Uterus (tissue), 2 donors: Measurements from ENCODE around the gene ARMC8.

Source experiments
- CTCF ChIP-seq, 4 experiments: fragments of 200-600 bp in 2 of 4; fragments of 450-650 bp in 2 of 4; sonication (generic) in 2 of 4; IDR thresholded peaks; one replicate each; pipeline ENCODE4 v1.5.1; 2016 to 2019; ENCODE audit warnings: antibody characterized with exemption in 4 of 4, mild to moderate bottlenecking in 2 of 4, moderate library complexity in 1 of 4
- POLR2A ChIP-seq, 2 donors: fragments of 450-650 bp; IDR thresholded peaks; one replicate each; pipeline ENCODE4 v1.6.1; 2016; ENCODE audit warnings: antibody characterized with exemption in 2 of 2, mild to moderate bottlenecking in 1 of 2, moderate library complexity in 1 of 2

GRCh38 chr3:138325990-138326389, 138.9 kb downstream of the ARMC8 start:
- TF ChIP-seq CTCF (IDR thresholded peaks at IDR 0.05) (no peak), POLR2A (IDR thresholded peaks at IDR 0.05) (no peak)
